HepG2 (cell line): ENCODE results near the gene BLCAP. TPM values are rescaled to one million over a fixed set of nuclear protein-coding genes. Genes with fewer than 3 reads are reported as not detected.

Source experiments
- GLI4 ChIP-seq: sonication (generic); formaldehyde crosslinking; IDR thresholded peaks from 2 replicates; pipeline ENCODE4 v1.5.1; 2020; ENCODE audit warnings: missing genetic modification reagents, mild to moderate bottlenecking, moderate library complexity, borderline replicate concordance
- GPBP1L1 ChIP-seq: sonication (generic); formaldehyde crosslinking; IDR thresholded peaks from 2 replicates; pipeline ENCODE4 v1.5.0; 2020; ENCODE audit warnings: mild to moderate bottlenecking, missing genetic modification reagents
- NFE2L1 ChIP-seq: sonication (generic); formaldehyde crosslinking; IDR thresholded peaks from 2 replicates; pipeline ENCODE4 v1.4.0; 2020; ENCODE audit warnings: missing genetic modification reagents, mild to moderate bottlenecking, borderline replicate concordance
- NFIC ChIP-seq: IDR thresholded peaks from 2 replicates; pipeline ENCODE4 v1.6.1; 2012; ENCODE audit warnings: mild to moderate bottlenecking, low read length, inconsistent platforms
- RFX1 ChIP-seq: fragments of 450-650 bp; IDR thresholded peaks from 2 replicates; pipeline ENCODE4 v1.6.1; 2017
- TFDP2 ChIP-seq: sonication (generic); formaldehyde crosslinking; IDR thresholded peaks from 2 replicates; pipeline ENCODE4 v1.4.0; 2020; ENCODE audit warnings: missing genetic modification reagents
- TOPORS ChIP-seq: sonication (generic); formaldehyde crosslinking; IDR thresholded peaks from 2 replicates; pipeline ENCODE4 v1.8.0; 2023; ENCODE audit warnings: mild to moderate bottlenecking, missing genetic modification reagents
- ZBTB10 ChIP-seq: sonication (generic); formaldehyde crosslinking; IDR thresholded peaks from 2 replicates; pipeline ENCODE4 v1.4.0; 2020; ENCODE audit warnings: missing genetic modification reagents, borderline replicate concordance
- ZBTB25 ChIP-seq: IDR thresholded peaks from 2 replicates; pipeline ENCODE4 v1.6.1; 2018; ENCODE audit warnings: missing genetic modification reagents
- ZBTB34 ChIP-seq: sonication (generic); formaldehyde crosslinking; IDR thresholded peaks from 2 replicates; pipeline ENCODE4 v1.8.0; 2022; ENCODE audit warnings: mild to moderate bottlenecking, missing genetic modification reagents
- ZMYM2 ChIP-seq: sonication (generic); formaldehyde crosslinking; IDR thresholded peaks from 2 replicates; pipeline ENCODE4 v1.8.0; 2022; ENCODE audit warnings: mild to moderate bottlenecking, missing genetic modification reagents
- ZNF274 ChIP-seq: sonication (generic); formaldehyde crosslinking; IDR thresholded peaks from 2 replicates; pipeline ENCODE4 v1.5.1; 2020; ENCODE audit warnings: mild to moderate bottlenecking, missing genetic modification reagents
- ZNF275 ChIP-seq: sonication (generic); formaldehyde crosslinking; IDR thresholded peaks from 2 replicates; pipeline ENCODE4 v1.8.0; 2022; ENCODE audit warnings: missing genetic modification reagents, mild to moderate bottlenecking, inconsistent platforms, borderline replicate concordance
- ZNF710 ChIP-seq: sonication (generic); formaldehyde crosslinking; IDR thresholded peaks from 2 replicates; pipeline ENCODE4 v1.5.0; 2020; ENCODE audit warnings: mild to moderate bottlenecking, missing genetic modification reagents, borderline replicate concordance
- ZNF737 ChIP-seq: sonication (generic); formaldehyde crosslinking; IDR thresholded peaks from 2 replicates; pipeline ENCODE4 v1.5.0; 2020; ENCODE audit warnings: missing genetic modification reagents, mild to moderate bottlenecking, borderline replicate concordance
- ZSCAN21 ChIP-seq: sonication (generic); formaldehyde crosslinking; IDR thresholded peaks from 2 replicates; pipeline ENCODE4 v1.8.0; 2022; ENCODE audit warnings: mild to moderate bottlenecking, missing genetic modification reagents, moderate library complexity, borderline replicate concordance
- polyA plus RNA-seq, 8 experiments: library from polyadenylated mRNA; depleted of rRNA in 3 of 8; stranded (reverse) in 7 of 8; unstranded in 1 of 8; fragments of >200 nt; fragmentation: Illumina TruSeq in 4 of 8; extraction: Trizol in 4 of 8; gene quantifications; 2 replicates each; pipeline versions ENCODE4 v1.2.1 to v1.2.3, GENCODE V29; 2011 to 2016; ENCODE audit warnings: low read depth in 4 of 8, missing spikeins in 1 of 8, mixed read lengths in 1 of 8; ENCODE audit not compliant: insufficient read depth in 1 of 8
- total RNA-seq, 5 experiments: library from RNA; depleted of rRNA; stranded (reverse); fragments of >200 nt; fragmentation: Illumina TruSeq; extraction: Trizol; gene quantifications; 2 replicates each; pipeline ENCODE4 v1.2.3, GENCODE V29; 2016; ENCODE audit warnings: low read depth in 1 of 5

BLCAP gene
- total and polyA plus RNA-seq, 2 of the 13 experiments (the other 11 are each of a cell fraction or from before 2014, with no cell fraction given), result 52.4 to 86.8 TPM

- no peak for TF ChIP-seq TFDP2 (CRISPR knock-in tag)
- no peak for TF ChIP-seq RFX1
- TF ChIP-seq ZBTB10 (CRISPR knock-in tag), result no peak
- TF ChIP-seq GPBP1L1 (CRISPR knock-in tag), result no peak
- peak; percentile 56; the same call in 1 of the 2 replicates for TF ChIP-seq ZSCAN21 (CRISPR knock-in tag)
- TF ChIP-seq GLI4 (CRISPR knock-in tag), result 0 out of 2 replicates have a peak, but pooled peaks have one; percentile 9
- no peak for TF ChIP-seq TOPORS (CRISPR knock-in tag)
- TF ChIP-seq ZNF710, result no peak
- TF ChIP-seq ZNF737 (CRISPR knock-in tag), result 0 out of 2 replicates have a peak, but pooled peaks have one; percentile 65
- no peak for TF ChIP-seq ZMYM2 (CRISPR knock-in tag)
- no peak for TF ChIP-seq ZBTB34 (CRISPR knock-in tag)
- TF ChIP-seq NFE2L1 (CRISPR knock-in tag), result no peak
- TF ChIP-seq ZBTB25 (CRISPR knock-in tag), result no peak
- TF ChIP-seq NFIC, result no peak; the same call in 1 of the 2 replicates
- no peak for TF ChIP-seq ZNF274
- no peak for TF ChIP-seq ZNF275 (CRISPR knock-in tag)
These were observed 954 bp upstream of the BLCAP start (continued) for GRCh38 chr20:37528446-37529213.
